ENCODE results near the gene RTL10. TPM values are rescaled to one million over a fixed set of nuclear protein-coding genes. Genes with fewer than 3 reads are reported as not detected.

RTL10 gene
- polyA plus RNA-seq, 1 of the 3 experiments (the other 2 are of a cell fraction) = 7.8 TPM

DNA sequence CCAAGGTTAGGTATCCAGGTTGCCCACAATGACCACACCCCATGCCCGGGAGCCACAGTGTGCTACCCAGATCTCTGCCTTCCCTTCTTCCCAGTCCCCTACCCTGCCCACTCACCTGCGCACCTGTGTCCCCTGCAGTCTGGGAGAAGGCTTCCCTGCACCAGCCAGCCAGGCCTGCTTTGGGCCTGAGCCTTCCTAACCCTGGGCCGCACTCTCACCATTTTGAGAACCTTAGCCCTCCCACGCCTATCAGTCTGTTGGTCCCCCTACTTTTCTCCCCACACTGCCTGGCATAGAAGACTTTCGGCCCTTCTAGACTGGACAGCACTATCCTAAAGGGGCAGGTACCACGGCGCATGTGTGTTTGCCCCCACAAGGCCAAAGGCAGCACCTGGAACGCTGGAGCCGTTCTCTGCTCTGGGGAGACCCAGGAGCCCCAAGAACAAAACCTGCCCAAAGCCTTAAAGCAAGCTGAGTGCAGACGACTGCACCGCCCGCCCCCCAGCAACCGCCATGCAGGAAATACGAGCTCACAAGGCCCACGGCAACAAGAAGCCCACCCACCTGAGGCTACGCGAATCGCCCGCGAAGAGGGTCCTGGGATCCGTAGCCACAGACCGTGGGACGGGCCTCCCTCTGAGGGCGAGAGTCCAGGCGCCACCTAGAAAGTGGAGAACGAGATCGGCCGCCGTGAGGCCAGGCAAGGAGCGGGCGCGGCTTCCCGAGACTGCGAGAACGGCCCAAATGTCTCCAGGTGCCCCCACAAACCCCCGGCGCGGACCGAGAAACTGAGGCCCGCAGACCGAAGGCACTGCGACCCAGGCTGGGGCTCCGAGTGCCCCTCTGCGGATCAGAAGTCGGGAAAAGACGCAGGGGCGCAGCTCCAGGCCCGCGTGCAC is 546 bp downstream of the RTL10 start (continued):
- TF ChIP-seq, protein P1, sequence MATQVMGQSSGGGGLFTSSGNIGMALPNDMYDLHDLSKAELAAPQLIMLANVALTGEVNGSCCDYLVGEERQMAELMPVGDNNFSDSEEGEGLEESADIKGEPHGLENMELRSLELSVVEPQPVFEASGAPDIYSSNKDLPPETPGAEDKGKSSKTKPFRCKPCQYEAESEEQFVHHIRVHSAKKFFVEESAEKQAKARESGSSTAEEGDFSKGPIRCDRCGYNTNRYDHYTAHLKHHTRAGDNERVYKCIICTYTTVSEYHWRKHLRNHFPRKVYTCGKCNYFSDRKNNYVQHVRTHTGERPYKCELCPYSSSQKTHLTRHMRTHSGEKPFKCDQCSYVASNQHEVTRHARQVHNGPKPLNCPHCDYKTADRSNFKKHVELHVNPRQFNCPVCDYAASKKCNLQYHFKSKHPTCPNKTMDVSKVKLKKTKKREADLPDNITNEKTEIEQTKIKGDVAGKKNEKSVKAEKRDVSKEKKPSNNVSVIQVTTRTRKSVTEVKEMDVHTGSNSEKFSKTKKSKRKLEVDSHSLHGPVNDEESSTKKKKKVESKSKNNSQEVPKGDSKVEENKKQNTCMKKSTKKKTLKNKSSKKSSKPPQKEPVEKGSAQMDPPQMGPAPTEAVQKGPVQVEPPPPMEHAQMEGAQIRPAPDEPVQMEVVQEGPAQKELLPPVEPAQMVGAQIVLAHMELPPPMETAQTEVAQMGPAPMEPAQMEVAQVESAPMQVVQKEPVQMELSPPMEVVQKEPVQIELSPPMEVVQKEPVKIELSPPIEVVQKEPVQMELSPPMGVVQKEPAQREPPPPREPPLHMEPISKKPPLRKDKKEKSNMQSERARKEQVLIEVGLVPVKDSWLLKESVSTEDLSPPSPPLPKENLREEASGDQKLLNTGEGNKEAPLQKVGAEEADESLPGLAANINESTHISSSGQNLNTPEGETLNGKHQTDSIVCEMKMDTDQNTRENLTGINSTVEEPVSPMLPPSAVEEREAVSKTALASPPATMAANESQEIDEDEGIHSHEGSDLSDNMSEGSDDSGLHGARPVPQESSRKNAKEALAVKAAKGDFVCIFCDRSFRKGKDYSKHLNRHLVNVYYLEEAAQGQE (IDR thresholded peaks at IDR 0.05; ENCODE audit: low read depth, low read length) = no peak
- TF ChIP-seq NFIC (IDR thresholded peaks at IDR 0.05; ENCODE audit: borderline replicate concordance) (no peak), YY1 (IDR thresholded peaks at IDR 0.05; ENCODE audit: low read depth) (no peak), FOSL2 (IDR thresholded peaks at IDR 0.05; ENCODE audit: borderline replicate concordance, low read depth) (no peak), NRF1 (IDR thresholded peaks at IDR 0.05; ENCODE audit: low read depth, low read length) (no peak), TEAD4 (IDR thresholded peaks at IDR 0.05; ENCODE audit: borderline replicate concordance, insufficient read depth) (no peak), GATA2 (CRISPR knock-in tag; IDR thresholded peaks at IDR 0.05) (no peak), CHD2 (IDR thresholded peaks at IDR 0.05; ENCODE audit: low read length, partially characterized antibody) (no peak)
- TF ChIP-seq, protein P2, sequence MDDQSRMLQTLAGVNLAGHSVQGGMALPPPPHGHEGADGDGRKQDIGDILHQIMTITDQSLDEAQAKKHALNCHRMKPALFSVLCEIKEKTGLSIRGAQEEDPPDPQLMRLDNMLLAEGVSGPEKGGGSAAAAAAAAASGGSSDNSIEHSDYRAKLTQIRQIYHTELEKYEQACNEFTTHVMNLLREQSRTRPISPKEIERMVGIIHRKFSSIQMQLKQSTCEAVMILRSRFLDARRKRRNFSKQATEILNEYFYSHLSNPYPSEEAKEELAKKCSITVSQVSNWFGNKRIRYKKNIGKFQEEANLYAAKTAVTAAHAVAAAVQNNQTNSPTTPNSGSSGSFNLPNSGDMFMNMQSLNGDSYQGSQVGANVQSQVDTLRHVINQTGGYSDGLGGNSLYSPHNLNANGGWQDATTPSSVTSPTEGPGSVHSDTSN (IDR thresholded peaks at IDR 0.05) = no peak
- TF ChIP-seq, protein P3, sequence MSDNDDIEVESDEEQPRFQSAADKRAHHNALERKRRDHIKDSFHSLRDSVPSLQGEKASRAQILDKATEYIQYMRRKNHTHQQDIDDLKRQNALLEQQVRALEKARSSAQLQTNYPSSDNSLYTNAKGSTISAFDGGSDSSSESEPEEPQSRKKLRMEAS (IDR thresholded peaks at IDR 0.05; ENCODE audit: low read depth) = no peak

DNA sequence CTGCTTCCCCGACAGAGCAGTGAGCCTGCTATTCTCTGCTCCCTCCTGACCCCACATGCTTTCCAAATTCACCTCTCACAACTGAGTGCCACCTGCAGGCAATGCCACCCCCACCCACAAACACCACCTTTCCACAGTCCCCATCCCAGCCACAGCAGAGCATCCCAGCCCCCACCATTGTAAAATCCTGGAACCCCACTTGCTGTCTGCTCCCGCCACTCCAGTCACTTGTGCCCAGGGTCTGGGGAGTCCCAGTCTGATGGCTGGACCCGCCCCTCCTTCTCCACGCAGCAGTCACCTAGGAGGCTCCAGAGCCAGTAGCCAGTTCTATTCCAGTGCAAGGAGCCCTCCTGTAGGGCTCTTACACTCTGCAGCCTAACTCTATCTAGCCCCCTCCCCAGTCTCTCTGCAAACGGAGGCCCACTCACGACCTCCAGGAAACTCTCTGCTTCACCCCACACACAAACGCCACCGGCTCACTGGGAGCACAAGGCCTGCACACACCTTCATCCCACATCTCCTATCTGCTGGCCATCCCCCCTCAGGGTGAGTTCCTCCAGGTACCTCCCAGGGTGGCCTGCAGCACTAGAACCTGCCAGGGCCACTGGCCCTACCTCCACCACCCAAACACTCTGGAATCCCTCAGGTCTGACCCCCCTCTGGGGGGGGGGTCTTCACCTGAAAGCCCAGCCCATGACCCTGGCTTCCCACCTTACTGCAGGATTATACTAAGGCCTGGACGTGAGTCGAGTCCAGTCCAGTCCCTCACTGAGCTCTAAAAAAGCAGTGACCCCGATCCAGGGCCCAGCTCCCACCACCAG is 1.4 kb downstream of the RTL10 start:
- TF ChIP-seq EP300 (IDR thresholded peaks at IDR 0.05; ENCODE audit: borderline replicate concordance in 1 of 2, low read depth in 1 of 2, low read length in 1 of 2) = no peak
- Histone ChIP-seq H3K27ac (ENCODE audit: low read depth in 2 of 2, low read length in 1 of 2) (peak overlapping the region in 1 of 2 experiments; percentile 88; a peak in 1 of 4 replicates), H3K9ac (peak overlapping the region; percentile 93), H3K27me3 (ENCODE audit: insufficient read depth) (no peaks in the 10 kb centered on the region), H3K4me1 (ENCODE audit: control insufficient read depth in 1 of 2, insufficient read depth in 2 of 2, low read depth in 1 of 2, low read length in 1 of 2) (peaks cover 18 to 24% of the 10 kb centered on the region in 2 experiments; a peak in 3 of 4 replicates), H3K4me3 (ENCODE audit: low read depth in 2 of 2, low read length in 1 of 2) (peak overlapping the region; percentile 92 to 96), H3K36me3 (replicated peaks in 1 of 2; ENCODE audit: control insufficient read depth in 1 of 2, insufficient read depth in 2 of 2, low read length in 1 of 2) (peaks cover 19 to 21% of the 10 kb centered on the region in 2 experiments), H3K79me2 (ENCODE audit: insufficient read depth) (peaks cover 85% of the 10 kb centered on the region), H2AFZ (ENCODE audit: low read depth) (no peak overlapping the region), H3K9me2 (no peaks in the 10 kb centered on the region), H4K20me1 (ENCODE audit: insufficient read depth) (peaks cover 28% of the 10 kb centered on the region; the same call in 1 of the 2 replicates), H3K9me3 (no peaks in the 10 kb centered on the region), H3K4me2 (peak overlapping the region; percentile 95), H3F3A (replicated peaks; ENCODE audit: insufficient read depth) (peaks cover 17% of the 10 kb centered on the region)
- ChIA-PET POLR2A (interaction anchor here (1.3 to 1.9 kb wide), 2 partner anchors 8 to 43 kb away, joined by 3 to 8 read pairs; no protein-coding TSS in a partner anchor), CTCF (interaction anchor here (1.1 kb wide), 1 partner anchor 11 kb away, joined by 3 read pairs; no protein-coding TSS in a partner anchor)
- DNase-seq = no peak
- WGBS (ENCODE audit: low lambda C conversion rate) = 42% methylated on average over 8 of the region's 11 CpGs
